ENCODE measurements around the gene BICD2. TPM values are rescaled to one million over a fixed set of nuclear protein-coding genes. Genes with fewer than 3 reads are reported as not detected.

The BICD2 gene
- total RNA-seq, 2 donors from 2014 or later, result 32.2 to 40.4 TPM

GRCh38 chr9:92671323-92671722 is 93.3 kb downstream of the BICD2 start:
- no peak for TF ChIP-seq CTCF (IDR thresholded peaks at IDR 0.05)
- Histone ChIP-seq H3K4me1 (peaks cover 0 to 39% of the 10 kb centered on the region in 2 donors), H3K36me3 (no peaks in the 10 kb centered on the region), H3K27ac (no peak overlapping the region), H3K9me3 (no peaks in the 10 kb centered on the region), H3K4me3 (peak overlapping the region in 1 of 2 donors; percentile 94), H3K27me3 (no peaks in the 10 kb centered on the region)
- peak; percentile 62 for DNase-seq (ENCODE audit: low spot score)

- H3K4me1 ChIP-seq, result peaks cover 0 to 50% of the 10 kb centered on the region in 2 donors
- TF ChIP-seq CTCF (IDR thresholded peaks at IDR 0.05), result peak in 1 of 2 donors; percentile 10
- H3K27me3 ChIP-seq, result no peaks in the 10 kb centered on the region
- H3K4me3 ChIP-seq, result peak within 1 kb of the TSS; percentile 76 to 94
- no peaks in the 10 kb centered on the region for H3K36me3 ChIP-seq
- H3K9me3 ChIP-seq, result no peaks in the 10 kb centered on the region
- DNase-seq (ENCODE audit: low spot score), result peak; percentile 99
- H3K27ac ChIP-seq, result peak within 1 kb of the TSS; percentile 86 to 93
Observed at GRCh38 chr9:92669890-92670708, 94.5 kb downstream of the BICD2 start, which contains the start of gene IPPK. IPPK (minus strand) TSS chr9:92670131; CDS start chr9:92669988, 143 bp downstream.

GRCh38 chr9:92669527-92669889 is 95.1 kb downstream of the BICD2 start:
- no peak for TF ChIP-seq CTCF (IDR thresholded peaks at IDR 0.05)
- Histone ChIP-seq H3K27me3 (no peaks in the 10 kb centered on the region), H3K4me1 (peaks cover 0 to 56% of the 10 kb centered on the region in 2 donors), H3K27ac (peak overlapping the region; percentile 86 to 93), H3K9me3 (no peaks in the 10 kb centered on the region), H3K4me3 (peak overlapping the region; percentile 76 to 94), H3K36me3 (no peaks in the 10 kb centered on the region)
- DNase-seq (ENCODE audit: low spot score), result peak; percentile 57

- no peaks in the 10 kb centered on the region for H3K9me3 ChIP-seq
- H3K4me3 ChIP-seq, result peak overlapping the region; percentile 76 to 94
- peak overlapping the region; percentile 86 to 93 for H3K27ac ChIP-seq
- no peaks in the 10 kb centered on the region for H3K36me3 ChIP-seq
- H3K4me1 ChIP-seq, result peaks cover 0 to 61% of the 10 kb centered on the region in 2 donors
- peak; percentile 74 for DNase-seq (ENCODE audit: low spot score)
- no peaks in the 10 kb centered on the region for H3K27me3 ChIP-seq
- no peak for TF ChIP-seq CTCF (IDR thresholded peaks at IDR 0.05)
Observed at GRCh38 chr9:92668746-92669526, 95.7 kb downstream of the BICD2 start.

GRCh38 chr9:92666912-92667532 is 97.6 kb downstream of the BICD2 start:
- H3K9me3 ChIP-seq, result no peaks in the 10 kb centered on the region
- no peaks in the 10 kb centered on the region for H3K27me3 ChIP-seq
- no peak for DNase-seq (ENCODE audit: low spot score)
- peaks cover 0 to 61% of the 10 kb centered on the region in 2 donors for H3K4me1 ChIP-seq
- H3K36me3 ChIP-seq, result no peaks in the 10 kb centered on the region
- no peak for TF ChIP-seq CTCF (IDR thresholded peaks at IDR 0.05)
- no peak overlapping the region for H3K4me3 ChIP-seq
- peak overlapping the region; percentile 46 to 93 for H3K27ac ChIP-seq

All from right atrium auricular region (tissue), 2 donors.